ENCODE results near the gene LRRC63.

LRRC63 gene

DNA sequence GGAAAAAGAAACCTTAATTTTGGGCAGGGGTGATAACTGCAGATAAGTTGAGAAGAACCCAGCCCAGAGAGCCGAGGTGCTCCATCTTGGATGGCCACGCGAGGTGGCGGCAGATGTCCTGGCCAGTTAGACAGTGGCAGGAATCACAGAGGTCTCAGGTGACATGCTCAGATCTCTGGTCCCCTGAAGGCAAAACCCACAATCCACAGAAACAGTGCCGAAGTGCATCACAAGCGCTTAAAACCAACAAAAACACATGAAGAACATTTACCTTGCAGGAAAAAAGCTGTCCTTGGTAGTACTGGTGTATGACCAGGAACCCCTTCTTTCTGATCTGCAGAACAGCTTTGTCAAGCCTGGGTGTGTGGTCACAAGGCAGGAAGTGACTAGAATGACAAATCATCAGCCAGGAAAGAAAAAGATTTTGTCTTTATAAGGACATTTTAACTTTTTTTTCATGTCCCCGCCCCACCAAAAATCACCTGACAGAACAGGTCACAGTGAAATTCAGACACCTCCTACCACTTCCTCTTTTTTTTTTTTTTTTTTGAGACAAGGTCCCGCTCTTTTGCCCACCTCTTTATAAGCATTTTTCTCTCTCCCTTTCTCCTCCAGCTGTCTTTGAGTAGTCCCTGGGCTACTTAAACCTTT lies 29.8 kb upstream of the LRRC63 start, which contains the start of gene LCP1:
TSS of gene LCP1 (minus strand) at position 338 of the 651 bp plus-strand sequence. CDS start 22,515 bp downstream, outside the sequence.
- Histone ChIP-seq H3K36me3 (ENCODE audit: control insufficient read depth, insufficient read depth, low read length) (no peaks in the 10 kb centered on the region), H3K27ac (ENCODE audit: low read depth, low read length) (no peak within 1 kb of the TSS), H3K9ac (ENCODE audit: low read length) (peak within 1 kb of the TSS; percentile 78), H3K9me3 (ENCODE audit: control insufficient read depth, insufficient read depth, low read depth, low read length) (no peaks in the 10 kb centered on the region), H3K27me3 (ENCODE audit: control insufficient read depth, insufficient read depth, low read length) (no peaks in the 10 kb centered on the region), H3K4me1 (ENCODE audit: control insufficient read depth, insufficient read depth, low read length) (peaks cover 11% of the 10 kb centered on the region; the same call in 1 of the 2 replicates), H3K4me3 (ENCODE audit: low read depth, low read length) (peak within 1 kb of the TSS; percentile 40; the same call in 1 of the 2 replicates)

DNA sequence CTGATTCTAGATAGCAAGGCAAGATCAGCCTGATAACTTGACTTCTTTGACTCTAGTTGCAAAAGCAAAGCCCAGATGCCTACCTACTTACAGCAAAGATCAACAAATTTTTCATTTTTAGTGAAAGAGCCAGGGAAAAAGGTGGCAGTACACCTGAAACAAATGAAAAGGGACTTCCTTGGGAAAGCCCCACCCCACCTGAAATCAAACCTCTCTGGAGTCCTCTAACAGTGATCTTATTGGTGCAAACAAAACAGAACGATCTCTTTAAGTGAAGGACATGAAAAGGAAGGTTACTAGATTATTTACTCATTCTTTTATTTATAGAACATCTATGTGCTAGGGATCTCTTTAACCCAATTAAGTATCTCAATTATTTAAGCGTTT lies 29.2 kb upstream of the LRRC63 start:
- Histone ChIP-seq H3K9me3 (ENCODE audit: control insufficient read depth, insufficient read depth, low read depth, low read length) (no peaks in the 10 kb centered on the region), H3K27ac (ENCODE audit: low read depth, low read length) (no peak overlapping the region), H3K9ac (ENCODE audit: low read length) (peak overlapping the region; percentile 78), H3K36me3 (ENCODE audit: control insufficient read depth, insufficient read depth, low read length) (no peaks in the 10 kb centered on the region), H3K4me3 (ENCODE audit: low read depth, low read length) (peak overlapping the region; percentile 40; the same call in 1 of the 2 replicates), H3K27me3 (ENCODE audit: control insufficient read depth, insufficient read depth, low read length) (no peaks in the 10 kb centered on the region), H3K4me1 (ENCODE audit: control insufficient read depth, insufficient read depth, low read length) (peaks cover 11% of the 10 kb centered on the region; the same call in 1 of the 2 replicates)

DNA sequence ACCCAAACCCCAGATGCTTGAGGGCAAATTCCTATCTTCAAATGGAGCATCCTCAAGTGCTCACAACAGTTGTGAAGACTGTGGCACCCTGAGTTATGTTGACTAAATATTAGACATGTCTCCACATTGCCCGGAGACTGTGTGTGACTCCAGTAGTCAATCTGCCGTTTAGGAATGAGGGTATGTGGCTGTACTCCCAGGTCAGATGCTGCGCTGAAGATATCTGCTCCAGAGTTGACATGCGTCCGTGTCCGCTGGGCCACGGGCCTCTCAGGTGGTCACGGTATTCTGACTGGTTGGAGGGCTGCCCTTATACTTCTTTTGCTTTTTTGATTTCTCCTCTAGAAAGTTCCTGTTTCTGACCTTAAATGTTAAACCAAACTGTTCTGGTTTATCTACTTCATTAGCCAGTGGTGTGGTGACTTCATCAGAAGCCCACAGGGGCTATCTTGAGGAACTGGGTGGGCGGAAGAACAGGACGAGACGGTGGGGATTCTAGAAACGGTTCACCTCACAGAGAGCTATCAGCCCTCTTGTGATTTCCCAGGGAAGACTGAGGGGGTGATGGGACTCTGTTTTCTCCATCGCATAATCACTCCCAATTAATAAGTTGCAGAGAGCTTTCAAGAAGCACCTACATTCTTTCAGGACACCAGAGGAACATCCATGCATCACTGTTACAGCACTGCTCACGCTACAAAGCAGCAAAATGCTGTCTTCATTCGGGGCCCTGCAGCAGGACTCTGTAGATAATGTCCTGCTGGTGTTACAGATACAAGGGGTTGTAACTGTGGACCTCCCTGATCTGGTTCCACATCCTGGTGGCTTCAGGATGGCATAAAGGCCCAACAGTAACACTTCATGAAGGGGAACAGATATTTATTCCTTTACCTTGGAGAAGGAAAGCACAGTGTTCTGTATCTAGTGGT lies 28.4 kb upstream of the LRRC63 start:
- Histone ChIP-seq H3K27me3 (ENCODE audit: control insufficient read depth, insufficient read depth, low read length) (no peaks in the 10 kb centered on the region), H3K9me3 (ENCODE audit: control insufficient read depth, insufficient read depth, low read depth, low read length) (no peaks in the 10 kb centered on the region), H3K4me3 (ENCODE audit: low read depth, low read length) (no peak overlapping the region), H3K36me3 (ENCODE audit: control insufficient read depth, insufficient read depth, low read length) (no peaks in the 10 kb centered on the region), H3K4me1 (ENCODE audit: control insufficient read depth, insufficient read depth, low read length) (peaks cover 11% of the 10 kb centered on the region; the same call in 1 of the 2 replicates), H3K27ac (ENCODE audit: low read depth, low read length) (no peak overlapping the region), H3K9ac (ENCODE audit: low read length) (no peak overlapping the region)

DNA sequence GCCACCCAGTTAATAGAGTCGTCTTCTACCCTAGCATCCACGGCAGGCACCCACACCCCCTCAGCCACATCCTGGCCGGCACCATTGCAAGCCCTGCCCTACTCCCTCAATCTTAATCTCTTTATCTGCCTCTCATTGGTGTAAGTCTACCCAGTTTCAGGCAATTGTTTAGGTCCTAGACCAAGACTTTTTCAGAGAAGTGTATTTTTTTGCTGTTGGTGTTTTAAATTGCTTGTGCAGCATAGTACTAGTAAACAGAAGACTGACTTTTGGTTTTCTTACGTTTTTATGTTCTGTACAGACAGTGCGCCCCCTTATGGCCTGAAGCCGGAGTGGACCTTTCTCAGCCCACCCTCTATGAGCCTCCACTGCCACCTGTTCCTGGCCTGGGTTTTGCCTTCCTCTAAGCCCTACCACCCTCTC lies 27.4 kb upstream of the LRRC63 start:
- H3K27me3 ChIP-seq (ENCODE audit: control insufficient read depth, insufficient read depth, low read length), result no peaks in the 10 kb centered on the region
- no peak overlapping the region for H3K9ac ChIP-seq (ENCODE audit: low read length)
- no peaks in the 10 kb centered on the region for H3K9me3 ChIP-seq (ENCODE audit: control insufficient read depth, insufficient read depth, low read depth, low read length)
- H3K4me1 ChIP-seq (ENCODE audit: control insufficient read depth, insufficient read depth, low read length), result peaks cover 11% of the 10 kb centered on the region; the same call in 1 of the 2 replicates
- H3K4me3 ChIP-seq (ENCODE audit: low read depth, low read length), result no peak overlapping the region
- H3K27ac ChIP-seq (ENCODE audit: low read depth, low read length), result no peak overlapping the region
- no peaks in the 10 kb centered on the region for H3K36me3 ChIP-seq (ENCODE audit: control insufficient read depth, insufficient read depth, low read length)

DNA sequence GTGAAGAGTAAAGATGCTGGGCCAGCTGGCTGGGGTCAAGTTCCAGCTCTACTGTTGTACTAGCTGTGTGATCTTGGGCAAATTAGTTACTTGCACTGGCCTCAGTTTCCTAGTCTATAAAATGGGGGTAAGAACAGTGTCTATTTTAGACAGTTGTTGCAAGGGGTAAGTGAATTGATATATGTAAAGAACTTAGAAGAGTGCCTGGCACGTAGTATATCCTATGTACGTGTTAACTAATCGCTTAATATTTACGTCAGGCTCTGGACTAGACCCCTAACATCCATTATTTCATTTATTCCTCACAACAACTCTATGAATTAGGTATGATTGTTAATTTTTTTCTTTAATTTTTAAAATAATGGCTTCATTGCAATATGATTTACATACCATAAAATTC lies 26.1 kb upstream of the LRRC63 start:
- H3K9me3 ChIP-seq (ENCODE audit: control insufficient read depth, insufficient read depth, low read depth, low read length), result no peaks in the 10 kb centered on the region
- no peak overlapping the region for H3K27ac ChIP-seq (ENCODE audit: low read depth, low read length)
- no peak overlapping the region for H3K9ac ChIP-seq (ENCODE audit: low read length)
- no peaks in the 10 kb centered on the region for H3K27me3 ChIP-seq (ENCODE audit: control insufficient read depth, insufficient read depth, low read length)
- peaks cover 7% of the 10 kb centered on the region; the same call in 1 of the 2 replicates for H3K4me1 ChIP-seq (ENCODE audit: control insufficient read depth, insufficient read depth, low read length)
- H3K4me3 ChIP-seq (ENCODE audit: low read depth, low read length), result no peak overlapping the region
- H3K36me3 ChIP-seq (ENCODE audit: control insufficient read depth, insufficient read depth, low read length), result no peaks in the 10 kb centered on the region

DNA sequence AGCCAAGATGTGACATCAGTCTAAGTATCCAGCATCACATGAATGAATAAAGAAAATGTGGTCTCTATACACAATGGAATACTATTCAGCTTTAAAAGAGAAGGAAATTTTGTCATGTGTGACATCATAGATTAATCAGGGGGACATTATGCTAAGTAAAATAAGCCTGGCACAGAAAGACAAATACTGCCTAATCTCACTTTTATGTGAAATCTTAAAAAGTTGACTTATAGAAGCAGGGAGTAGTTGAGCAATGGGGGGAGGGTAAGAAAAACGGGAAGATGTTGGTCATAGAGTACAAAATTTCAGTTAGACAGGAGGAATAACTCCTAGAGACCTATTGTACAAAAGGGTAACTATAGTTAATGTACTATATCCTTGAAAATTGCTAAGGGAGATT lies 19.3 kb upstream of the LRRC63 start:
- H3K9me3 ChIP-seq (ENCODE audit: control insufficient read depth, insufficient read depth, low read depth, low read length), result no peaks in the 10 kb centered on the region
- no peak overlapping the region for H3K9ac ChIP-seq (ENCODE audit: low read length)
- no peaks in the 10 kb centered on the region for H3K36me3 ChIP-seq (ENCODE audit: control insufficient read depth, insufficient read depth, low read length)
- no peaks in the 10 kb centered on the region for H3K27me3 ChIP-seq (ENCODE audit: control insufficient read depth, insufficient read depth, low read length)
- H3K4me3 ChIP-seq (ENCODE audit: low read depth, low read length), result no peak overlapping the region
- H3K27ac ChIP-seq (ENCODE audit: low read depth, low read length), result no peak overlapping the region
- no peaks in the 10 kb centered on the region for H3K4me1 ChIP-seq (ENCODE audit: control insufficient read depth, insufficient read depth, low read length)

DNA sequence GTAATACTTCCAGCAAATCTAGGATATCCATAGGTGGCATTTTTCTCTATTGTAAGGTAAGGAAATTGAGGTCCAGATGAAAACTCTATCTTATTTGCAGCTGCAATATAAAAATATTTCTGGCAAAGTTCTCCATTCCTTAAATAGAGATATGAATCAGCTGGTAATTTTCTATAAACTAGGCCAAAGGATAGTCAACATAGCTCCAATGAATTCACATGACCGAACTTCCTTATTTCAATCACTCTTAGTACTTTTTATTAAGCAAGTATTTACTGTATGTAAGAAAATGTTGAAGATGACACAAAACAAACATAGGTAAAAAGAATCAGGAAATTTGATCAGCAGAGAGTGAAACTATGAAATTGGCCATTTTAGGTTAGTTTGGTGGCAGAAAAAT lies 16.7 kb upstream of the LRRC63 start:
- no peaks in the 10 kb centered on the region for H3K27me3 ChIP-seq (ENCODE audit: control insufficient read depth, insufficient read depth, low read length)
- no peaks in the 10 kb centered on the region for H3K36me3 ChIP-seq (ENCODE audit: control insufficient read depth, insufficient read depth, low read length)
- H3K9me3 ChIP-seq (ENCODE audit: control insufficient read depth, insufficient read depth, low read depth, low read length), result no peaks in the 10 kb centered on the region
- H3K4me1 ChIP-seq (ENCODE audit: control insufficient read depth, insufficient read depth, low read length), result no peaks in the 10 kb centered on the region; the same call in 1 of the 2 replicates
- H3K27ac ChIP-seq (ENCODE audit: low read depth, low read length), result no peak overlapping the region
- H3K9ac ChIP-seq (ENCODE audit: low read length), result no peak overlapping the region
- H3K4me3 ChIP-seq (ENCODE audit: low read depth, low read length), result no peak overlapping the region

DNA sequence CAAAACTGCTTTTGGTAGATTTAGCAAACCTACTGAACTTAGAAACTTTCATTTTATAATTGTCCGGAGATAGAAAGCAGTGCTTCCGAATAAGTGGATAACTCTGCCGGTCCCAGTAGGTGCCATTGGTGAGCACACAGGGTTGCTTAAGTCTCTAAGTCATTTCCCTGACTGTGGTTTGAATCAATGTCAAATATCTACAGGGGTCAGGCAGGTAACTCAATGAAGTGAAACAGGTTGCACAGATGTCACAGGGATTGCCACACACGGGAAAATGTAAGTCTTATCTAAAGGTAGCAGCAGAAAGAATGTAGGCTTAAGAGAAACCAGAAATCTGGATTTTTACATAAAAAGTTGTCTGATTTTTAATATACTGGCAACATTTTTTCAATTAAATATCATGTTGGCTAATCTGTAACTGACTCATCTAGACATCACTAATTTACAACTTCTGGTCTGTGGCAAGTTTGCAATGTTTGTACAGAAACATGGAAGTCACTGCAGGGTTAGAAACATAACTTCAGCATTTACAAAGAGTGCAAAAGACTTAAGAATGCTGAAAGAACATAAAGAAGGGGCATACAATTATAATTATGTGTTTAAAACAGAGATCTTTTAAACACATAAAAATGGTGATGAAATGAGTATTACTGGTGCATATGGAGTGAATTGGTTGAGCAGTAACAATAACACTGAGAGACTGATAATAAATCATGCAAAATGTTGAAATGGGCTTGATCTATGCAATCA lies 14.3 kb upstream of the LRRC63 start:
- Histone ChIP-seq H3K9ac (ENCODE audit: low read length) (no peak overlapping the region), H3K27ac (ENCODE audit: low read depth, low read length) (no peak overlapping the region), H3K4me3 (ENCODE audit: low read depth, low read length) (no peak overlapping the region), H3K27me3 (ENCODE audit: control insufficient read depth, insufficient read depth, low read length) (no peaks in the 10 kb centered on the region), H3K36me3 (ENCODE audit: control insufficient read depth, insufficient read depth, low read length) (no peaks in the 10 kb centered on the region), H3K9me3 (ENCODE audit: control insufficient read depth, insufficient read depth, low read depth, low read length) (no peaks in the 10 kb centered on the region), H3K4me1 (ENCODE audit: control insufficient read depth, insufficient read depth, low read length) (no peaks in the 10 kb centered on the region; the same call in 1 of the 2 replicates)

DNA sequence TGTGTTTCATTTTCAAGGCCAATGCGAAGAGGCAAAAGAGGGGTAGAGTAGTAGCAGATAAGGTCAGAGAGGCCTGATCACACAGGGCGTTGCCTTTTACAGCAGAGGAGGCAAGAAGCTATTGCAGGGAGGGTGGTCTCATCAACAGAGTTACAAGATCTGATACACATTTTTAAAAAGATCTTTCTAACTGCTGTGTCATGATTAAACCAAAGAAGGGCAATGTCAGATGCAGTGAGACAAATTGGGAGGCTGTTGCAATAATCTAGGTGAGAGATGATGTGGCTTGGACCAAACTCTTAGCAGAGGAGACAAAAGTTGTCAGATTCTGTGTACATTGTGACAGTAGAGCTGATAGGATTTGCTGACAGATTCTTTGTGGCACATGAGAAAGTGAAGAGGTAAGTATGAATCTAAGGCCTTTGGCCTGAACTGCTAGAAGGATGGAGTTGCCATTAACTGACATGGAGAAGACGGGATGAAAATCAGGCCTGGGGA lies 13.0 kb upstream of the LRRC63 start:
- Histone ChIP-seq H3K4me3 (ENCODE audit: low read depth, low read length) (no peak overlapping the region), H3K9me3 (ENCODE audit: control insufficient read depth, insufficient read depth, low read depth, low read length) (no peaks in the 10 kb centered on the region), H3K27me3 (ENCODE audit: control insufficient read depth, insufficient read depth, low read length) (no peaks in the 10 kb centered on the region), H3K4me1 (ENCODE audit: control insufficient read depth, insufficient read depth, low read length) (no peaks in the 10 kb centered on the region; the same call in 1 of the 2 replicates), H3K27ac (ENCODE audit: low read depth, low read length) (no peak overlapping the region), H3K36me3 (ENCODE audit: control insufficient read depth, insufficient read depth, low read length) (no peaks in the 10 kb centered on the region), H3K9ac (ENCODE audit: low read length) (no peak overlapping the region)

DNA sequence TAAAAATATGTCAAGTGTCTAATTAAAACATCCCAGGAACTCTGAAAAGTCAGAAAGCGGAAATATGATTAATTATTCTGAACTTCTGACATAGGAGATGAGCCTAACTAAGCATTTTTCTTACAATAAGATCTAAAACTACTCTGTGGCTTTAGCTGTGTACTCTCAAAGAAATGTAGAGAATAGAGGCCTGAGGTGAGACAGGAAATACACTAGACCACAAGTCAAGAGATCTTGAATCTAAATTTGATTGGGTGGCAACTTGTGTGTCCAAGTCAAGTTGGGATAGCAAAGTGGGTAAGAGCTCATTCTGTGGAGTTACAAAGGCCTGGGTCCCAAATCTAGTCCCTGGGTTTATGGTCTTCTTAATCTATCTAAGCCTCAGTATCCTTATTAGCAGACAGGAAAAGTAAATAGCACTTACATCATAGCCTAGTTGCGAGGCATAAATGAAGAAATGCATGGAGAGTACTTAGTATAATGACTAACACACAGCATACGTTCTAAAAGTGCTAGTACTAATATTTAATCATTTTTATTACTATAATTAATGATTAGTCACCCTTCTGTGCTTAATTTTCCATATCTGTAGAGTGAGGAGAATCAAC lies 9.4 kb upstream of the LRRC63 start:
- no peak overlapping the region for H3K4me3 ChIP-seq (ENCODE audit: low read depth, low read length)
- no peaks in the 10 kb centered on the region; the same call in 1 of the 2 replicates for H3K4me1 ChIP-seq (ENCODE audit: control insufficient read depth, insufficient read depth, low read length)
- no peaks in the 10 kb centered on the region for H3K36me3 ChIP-seq (ENCODE audit: control insufficient read depth, insufficient read depth, low read length)
- H3K27me3 ChIP-seq (ENCODE audit: control insufficient read depth, insufficient read depth, low read length), result no peaks in the 10 kb centered on the region
- H3K9ac ChIP-seq (ENCODE audit: low read length), result no peak overlapping the region
- H3K27ac ChIP-seq (ENCODE audit: low read depth, low read length), result no peak overlapping the region
- H3K9me3 ChIP-seq (ENCODE audit: control insufficient read depth, insufficient read depth, low read depth, low read length), result no peaks in the 10 kb centered on the region

Measured in HUES6 (cell line).